IMR-90 (cell line): ENCODE measurements around the gene SPON1. TPM values are rescaled to one million over a fixed set of nuclear protein-coding genes. Genes with fewer than 3 reads are reported as not detected.

Experiments
- ATAC-seq: fragments of 200-7000 bp; cut with Tn5 transposase; 2 replicates; pipeline ENCODE4 v1.9.1; 2020; ENCODE audit warnings: low read depth, mild to moderate bottlenecking, moderate library complexity
- BruUV-seq: library from RNA; stranded (reverse); fragments of 400-500 nt; replicated peaks from 2 replicates; lab custom pipeline; 2021; lab: Mats Ljungman, UMichigan
- CTCF ChIA-PET: fragments of 300-600 bp; formaldehyde crosslinking; extraction: SDS; loops from one replicate; lab custom pipeline; 2021; ENCODE audit warnings: antibody characterized with exemption; lab: Yijun Ruan, JAX
- POLR2A ChIA-PET: fragments of 300-600 bp; sonication (Branson Sonifier 250); formaldehyde crosslinking; loops from one replicate; lab custom pipeline; 2022; ENCODE audit warnings: antibody characterized with exemption; ENCODE audit not compliant: unreplicated experiment; lab: Charles Lee
- DNase-seq: peaks from one replicate; pipeline ENCODE4 v3.0.0; 2013
- H2AFZ ChIP-seq: replicated peaks from 2 replicates; pipeline ENCODE3; 2013; ENCODE audit warnings: low read length, mild to moderate bottlenecking; ENCODE audit not compliant: poor library complexity
- H2AK5ac ChIP-seq: 2 replicates; pipeline ENCODE4 v1.6.1; 2013; ENCODE audit warnings: low read depth, low read length, inconsistent platforms
- H2AK9ac ChIP-seq: replicated peaks from 2 replicates; pipeline ENCODE3; 2013; ENCODE audit warnings: mild to moderate bottlenecking, low read depth, low read length, moderate library complexity; ENCODE audit not compliant: poor library complexity
- H2BK120ac ChIP-seq: 2 replicates; pipeline ENCODE4 v1.6.1; 2013; ENCODE audit warnings: low read depth, low read length, inconsistent platforms
- H2BK15ac ChIP-seq: 3 replicates; pipeline ENCODE4 v1.6.1; 2013; ENCODE audit warnings: low read depth, low read length, inconsistent platforms
- H2BK20ac ChIP-seq: 2 replicates; pipeline ENCODE4 v1.6.1; 2013; ENCODE audit warnings: low read depth, mild to moderate bottlenecking, inconsistent platforms, low read length, moderate library complexity
- H2BK5ac ChIP-seq: 2 replicates; pipeline ENCODE4 v1.6.1; 2013; ENCODE audit warnings: mild to moderate bottlenecking, low read depth, low read length, inconsistent platforms; ENCODE audit not compliant: poor library complexity, severe bottlenecking
- H3K14ac ChIP-seq: replicated peaks from 2 replicates; pipeline ENCODE4 v1.6.1; 2013; ENCODE audit warnings: low read depth, low read length, inconsistent platforms
- H3K18ac ChIP-seq: 2 replicates; pipeline ENCODE4 v1.6.1; 2013; ENCODE audit warnings: low read depth, low read length, control low read depth
- H3K23ac ChIP-seq: 2 replicates; pipeline ENCODE4 v1.6.1; 2013; ENCODE audit warnings: low read depth, low read length, inconsistent platforms
- H3K27ac ChIP-seq: 2 replicates; pipeline ENCODE4 v1.5.1; 2013; ENCODE audit warnings: mild to moderate bottlenecking, control low read depth, low read length; ENCODE audit not compliant: insufficient read depth
- H3K27me3 ChIP-seq: 2 replicates; pipeline ENCODE4 v1.6.1; 2013; ENCODE audit warnings: low read length; ENCODE audit not compliant: control insufficient read depth, insufficient read depth
- H3K36me3 ChIP-seq: 2 replicates; pipeline ENCODE4 v1.6.1; 2013; ENCODE audit warnings: low read length, mixed read lengths; ENCODE audit not compliant: control insufficient read depth, insufficient read depth
- H3K4ac ChIP-seq: 2 replicates; pipeline ENCODE4 v1.6.1; 2013; ENCODE audit warnings: low read depth, low read length, inconsistent platforms
- H3K4me1 ChIP-seq: 2 replicates; pipeline ENCODE4 v1.6.1; 2013; ENCODE audit warnings: low read length, mixed read lengths; ENCODE audit not compliant: control insufficient read depth, insufficient read depth
- H3K4me2 ChIP-seq: 2 replicates; pipeline ENCODE4 v1.6.1; 2013; ENCODE audit warnings: low read depth, mild to moderate bottlenecking, control low read depth, low read length, moderate library complexity
- H3K4me3 ChIP-seq: 2 replicates; pipeline ENCODE4 v1.5.1; 2013; ENCODE audit warnings: low read depth, mild to moderate bottlenecking, control low read depth, low read length, moderate library complexity; ENCODE audit not compliant: insufficient read depth
- H3K56ac ChIP-seq: 2 replicates; pipeline ENCODE4 v1.6.1; 2013; ENCODE audit warnings: low read length, inconsistent platforms; ENCODE audit not compliant: insufficient read depth; ENCODE audit errors: extremely low read depth
- H3K79me1 ChIP-seq, 2 experiments: 2 replicates each; pipeline ENCODE4 v1.6.1; 2013; ENCODE audit warnings: low read length in 2 of 2, inconsistent platforms in 1 of 2, low read depth in 1 of 2
- H3K9ac ChIP-seq: 2 replicates; pipeline ENCODE4 v1.6.1; 2013; ENCODE audit warnings: low read depth, low read length, control low read depth
- H3K9me1 ChIP-seq: 2 replicates; pipeline ENCODE4 v1.6.1; 2013; ENCODE audit warnings: low read length, inconsistent platforms; ENCODE audit not compliant: insufficient read depth
- H3K9me3 ChIP-seq: 2 replicates; pipeline ENCODE4 v1.6.1; 2013; ENCODE audit warnings: low read length; ENCODE audit not compliant: control insufficient read depth, insufficient read depth
- H4K20me1 ChIP-seq: 2 replicates; pipeline ENCODE4 v1.6.1; 2013; ENCODE audit warnings: low read length, inconsistent platforms; ENCODE audit not compliant: insufficient read depth
- H4K5ac ChIP-seq: 2 replicates; pipeline ENCODE4 v1.6.1; 2013; ENCODE audit warnings: mild to moderate bottlenecking, low read depth, low read length, control low read depth
- H4K8ac ChIP-seq, 2 experiments: 2 replicates each; pipeline ENCODE4 v1.6.1; 2013; ENCODE audit warnings: low read depth in 2 of 2, low read length in 2 of 2, control low read depth in 1 of 2, inconsistent platforms in 1 of 2
- H4K91ac ChIP-seq: 2 replicates; pipeline ENCODE4 v1.6.1; 2013; ENCODE audit warnings: low read depth, low read length, inconsistent platforms; ENCODE audit not compliant: insufficient read depth
- MAFK ChIP-seq: IDR thresholded peaks from 2 replicates; pipeline ENCODE4 v1.6.1; 2012; ENCODE audit warnings: low read depth, low read length, improper control_type of control experiment
- MAZ ChIP-seq: IDR thresholded peaks from 2 replicates; pipeline ENCODE4 v1.6.1; 2012; ENCODE audit warnings: low read depth, mild to moderate bottlenecking, low read length, improper control_type of control experiment, moderate library complexity, borderline replicate concordance
- MXI1 ChIP-seq: IDR thresholded peaks from 2 replicates; pipeline ENCODE4 v1.6.1; 2012; ENCODE audit warnings: low read depth, mild to moderate bottlenecking, low read length, moderate library complexity, borderline replicate concordance
- NFE2L2 ChIP-seq: fragments of 150-350 bp; IDR thresholded peaks from 2 replicates; pipeline ENCODE4 v1.6.1; 2016; ENCODE audit warnings: low read depth, mild to moderate bottlenecking, low read length
- POLR2A ChIP-seq: IDR thresholded peaks from 2 replicates; pipeline ENCODE4 v1.6.1; 2012; ENCODE audit warnings: mild to moderate bottlenecking, low read depth, low read length
- RAD21 ChIP-seq: IDR thresholded peaks from 2 replicates; pipeline ENCODE4 v1.6.1; 2012; ENCODE audit warnings: low read length, improper control_type of control experiment
- RCOR1 ChIP-seq: IDR thresholded peaks from 2 replicates; pipeline ENCODE4 v1.6.1; 2012; ENCODE audit warnings: mild to moderate bottlenecking, low read length, improper control_type of control experiment; ENCODE audit not compliant: insufficient replicate concordance
- USF2 ChIP-seq: fragments of 150-350 bp; IDR thresholded peaks from 2 replicates; pipeline ENCODE4 v1.6.1; 2017; ENCODE audit warnings: mild to moderate bottlenecking, antibody characterized with exemption, low read length, low read depth
- WGBS, 2 experiments: methylation state at CpG; one replicate each; pipeline versions ENCODE4 v1.1.5 to v1.1.7; 2013; ENCODE audit warnings: missing lambda C conversion rate in 2 of 2; ENCODE audit not compliant: insufficient read length in 1 of 2; ENCODE audit errors: extremely low coverage in 2 of 2; 5-methylcytosine and 5-hydroxymethylcytosine counted together
- dilution Hi-C: fragments of 300-500 bp; cut with HindIII; formaldehyde crosslinking; loops from one replicate; pipeline ENCODE4 v1.14.3; 2018; ENCODE audit warnings: low sequenced_read_pairs; ENCODE audit not compliant: unreplicated experiment
- in situ Hi-C: fragments of 300-500 bp; cut with MboI; formaldehyde crosslinking; loops from 3 replicates; pipeline ENCODE4 v1.14.3; 2019; ENCODE audit warnings: low sequenced_read_pairs, inconsistent platforms, mixed read lengths
- intact Hi-C: fragments of 100-400 bp; cut with micrococcal nuclease; formaldehyde crosslinking; loops from 2 replicates; pipeline ENCODE4 v1.10.0; 2022
- polyA plus RNA-seq, 3 experiments: library from polyadenylated mRNA; depleted of rRNA; stranded (reverse); fragments of >200 nt; gene quantifications; 2 replicates each; pipeline ENCODE4 v1.2.3, GENCODE V29; 2012; ENCODE audit warnings: low replicate concordance in 1 of 3
- total RNA-seq: library from RNA; depleted of rRNA; stranded (reverse); fragments of >200 nt; gene quantifications from 2 replicates; pipeline ENCODE4 v1.2.3, GENCODE V29; 2012
- TF ChIP-seq, protein P1 (sequence below): conservative IDR thresholded peaks from 2 replicates; pipeline ENCODE4 v1.5.1; 2012; ENCODE audit warnings: mild to moderate bottlenecking, low read depth, low read length, improper control_type of control experiment
- TF ChIP-seq, protein P2 (sequence below): fragments of 150-350 bp; IDR thresholded peaks from 2 replicates; pipeline ENCODE4 v1.6.1; 2016; ENCODE audit warnings: low read depth, mild to moderate bottlenecking, low read length, moderate library complexity, borderline replicate concordance

SPON1 gene
- total and polyA plus RNA-seq, 2 of the 4 experiments (the other 2 are of a cell fraction), result 0.62 to 0.72 TPM

GRCh38 chr11:14149683-14150082 is 187.2 kb downstream of the SPON1 start:
- dilution Hi-C loops, result no loop called here
- Histone ChIP-seq H3K4me2 (no peak overlapping the region), H2AK5ac (no peak overlapping the region), H3K79me1 (no peaks in the 10 kb centered on the region), H3K27me3 (peaks cover 3% of the 10 kb centered on the region; the same call in 1 of the 2 replicates), H3K36me3 (no peaks in the 10 kb centered on the region), H4K91ac (no peak overlapping the region), H3K4me1 (no peaks in the 10 kb centered on the region), H2AFZ (no peak overlapping the region), H2BK5ac (no peak overlapping the region), H3K9me1 (no peaks in the 10 kb centered on the region), H3K18ac (no peak overlapping the region), H3K9ac (no peak overlapping the region), H4K8ac (no peak overlapping the region), H3K14ac (no peak overlapping the region), H3K56ac (no peak overlapping the region), H2BK15ac (no peak overlapping the region), H4K20me1 (no peaks in the 10 kb centered on the region), H2BK120ac (no peak overlapping the region), H3K9me3 (peaks cover 1% of the 10 kb centered on the region; the same call in 1 of the 2 replicates), H2BK20ac (no peak overlapping the region), H3K23ac (no peak overlapping the region), H3K27ac (no peak overlapping the region), H3K4ac (no peak overlapping the region), H4K5ac (no peak overlapping the region), H2AK9ac (no peak overlapping the region), H3K4me3 (no peak overlapping the region)
- BruUV-seq, result no TSS peak
- DNase-seq (no peak), ATAC-seq (no peak)
- intact Hi-C loops, result loop anchor here (2.0 to 5.0 kb wide), 3 partner anchors 99 to 379 kb away; no protein-coding TSS in a partner anchor
- CTCF ChIA-PET, result interaction anchor here (1.0 to 2.5 kb wide), 9 partner anchors 14 to 203 kb away, joined by 3 to 25 read pairs (median 6); no protein-coding TSS in a partner anchor
- WGBS, 2 experiments, result no CpG with 5 or more reads among the region's 2 CpGs
- in situ Hi-C loops, result loop anchor here (5.0 kb wide), 1 partner anchor 187 kb away; the partner anchor contains the start of gene SPON1
- POLR2A ChIA-PET, result no interaction called here
- TF ChIP-seq, protein P1, sequence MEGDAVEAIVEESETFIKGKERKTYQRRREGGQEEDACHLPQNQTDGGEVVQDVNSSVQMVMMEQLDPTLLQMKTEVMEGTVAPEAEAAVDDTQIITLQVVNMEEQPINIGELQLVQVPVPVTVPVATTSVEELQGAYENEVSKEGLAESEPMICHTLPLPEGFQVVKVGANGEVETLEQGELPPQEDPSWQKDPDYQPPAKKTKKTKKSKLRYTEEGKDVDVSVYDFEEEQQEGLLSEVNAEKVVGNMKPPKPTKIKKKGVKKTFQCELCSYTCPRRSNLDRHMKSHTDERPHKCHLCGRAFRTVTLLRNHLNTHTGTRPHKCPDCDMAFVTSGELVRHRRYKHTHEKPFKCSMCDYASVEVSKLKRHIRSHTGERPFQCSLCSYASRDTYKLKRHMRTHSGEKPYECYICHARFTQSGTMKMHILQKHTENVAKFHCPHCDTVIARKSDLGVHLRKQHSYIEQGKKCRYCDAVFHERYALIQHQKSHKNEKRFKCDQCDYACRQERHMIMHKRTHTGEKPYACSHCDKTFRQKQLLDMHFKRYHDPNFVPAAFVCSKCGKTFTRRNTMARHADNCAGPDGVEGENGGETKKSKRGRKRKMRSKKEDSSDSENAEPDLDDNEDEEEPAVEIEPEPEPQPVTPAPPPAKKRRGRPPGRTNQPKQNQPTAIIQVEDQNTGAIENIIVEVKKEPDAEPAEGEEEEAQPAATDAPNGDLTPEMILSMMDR, result no peak
- no peak for TF ChIP-seq MXI1
- TF ChIP-seq RAD21, result no peak
- no peak for TF ChIP-seq MAFK
- no peak for TF ChIP-seq MAZ
- TF ChIP-seq RCOR1, result no peak
- TF ChIP-seq, protein P2, sequence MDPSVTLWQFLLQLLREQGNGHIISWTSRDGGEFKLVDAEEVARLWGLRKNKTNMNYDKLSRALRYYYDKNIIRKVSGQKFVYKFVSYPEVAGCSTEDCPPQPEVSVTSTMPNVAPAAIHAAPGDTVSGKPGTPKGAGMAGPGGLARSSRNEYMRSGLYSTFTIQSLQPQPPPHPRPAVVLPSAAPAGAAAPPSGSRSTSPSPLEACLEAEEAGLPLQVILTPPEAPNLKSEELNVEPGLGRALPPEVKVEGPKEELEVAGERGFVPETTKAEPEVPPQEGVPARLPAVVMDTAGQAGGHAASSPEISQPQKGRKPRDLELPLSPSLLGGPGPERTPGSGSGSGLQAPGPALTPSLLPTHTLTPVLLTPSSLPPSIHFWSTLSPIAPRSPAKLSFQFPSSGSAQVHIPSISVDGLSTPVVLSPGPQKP, result no peak
- TF ChIP-seq POLR2A, result no peak
- TF ChIP-seq USF2, result no peak
- no peak for TF ChIP-seq NFE2L2
